SU-DHL-6 (cell line): Measurements from ENCODE around the gene TKTL2.

ENCODE experiments used
- EZH2phosphoT487 ChIP-seq: fragments of 200-600 bp; sonication (generic), shearing (Covaris generic); conservative IDR thresholded peaks from 2 replicates; pipeline ENCODE4 v1.6.1; 2018; ENCODE audit warnings: mild to moderate bottlenecking, antibody characterized with exemption, low read length, moderate library complexity, mixed read lengths
- TF ChIP-seq, protein P1 (sequence below): fragments of 200-600 bp; sonication (generic); IDR thresholded peaks from one replicate; pipeline ENCODE4 v1.5.1; 2017; ENCODE audit warnings: antibody characterized with exemption, mild to moderate bottlenecking, low read length, moderate library complexity; ENCODE audit not compliant: insufficient read depth, poor library complexity, severe bottlenecking

DNA sequence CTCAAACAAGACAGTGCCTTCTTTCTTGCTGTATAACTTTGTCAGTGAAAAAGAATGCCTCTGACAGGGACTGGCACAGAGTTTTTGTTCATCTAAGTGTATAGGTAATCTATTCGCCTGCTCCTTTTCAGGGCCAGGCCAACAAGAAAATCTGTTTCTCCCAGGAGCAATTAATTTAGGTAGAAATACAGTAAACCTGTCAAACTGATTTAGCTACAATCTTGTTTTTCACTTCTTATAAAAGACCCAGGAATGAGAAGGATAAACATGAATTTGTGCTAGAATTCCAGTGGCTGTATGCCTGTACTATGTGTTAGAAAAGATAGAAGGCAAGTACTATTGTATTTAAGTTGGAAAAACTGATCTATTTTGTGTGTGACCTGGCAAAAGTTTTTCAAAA lies 27.0 kb upstream of the TKTL2 start:
- TF ChIP-seq, protein P1, sequence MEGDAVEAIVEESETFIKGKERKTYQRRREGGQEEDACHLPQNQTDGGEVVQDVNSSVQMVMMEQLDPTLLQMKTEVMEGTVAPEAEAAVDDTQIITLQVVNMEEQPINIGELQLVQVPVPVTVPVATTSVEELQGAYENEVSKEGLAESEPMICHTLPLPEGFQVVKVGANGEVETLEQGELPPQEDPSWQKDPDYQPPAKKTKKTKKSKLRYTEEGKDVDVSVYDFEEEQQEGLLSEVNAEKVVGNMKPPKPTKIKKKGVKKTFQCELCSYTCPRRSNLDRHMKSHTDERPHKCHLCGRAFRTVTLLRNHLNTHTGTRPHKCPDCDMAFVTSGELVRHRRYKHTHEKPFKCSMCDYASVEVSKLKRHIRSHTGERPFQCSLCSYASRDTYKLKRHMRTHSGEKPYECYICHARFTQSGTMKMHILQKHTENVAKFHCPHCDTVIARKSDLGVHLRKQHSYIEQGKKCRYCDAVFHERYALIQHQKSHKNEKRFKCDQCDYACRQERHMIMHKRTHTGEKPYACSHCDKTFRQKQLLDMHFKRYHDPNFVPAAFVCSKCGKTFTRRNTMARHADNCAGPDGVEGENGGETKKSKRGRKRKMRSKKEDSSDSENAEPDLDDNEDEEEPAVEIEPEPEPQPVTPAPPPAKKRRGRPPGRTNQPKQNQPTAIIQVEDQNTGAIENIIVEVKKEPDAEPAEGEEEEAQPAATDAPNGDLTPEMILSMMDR = no peak
- no peak for TF ChIP-seq EZH2phosphoT487
